ENCODE data around the gene BST2. TPM values are rescaled to one million over a fixed set of nuclear protein-coding genes. Genes with fewer than 3 reads are reported as not detected.
"Not testable (repeated sequence)": the region's sequence is repeated elsewhere in the genome, so short reads cannot be mapped to it uniquely, and the experiment has no call there.

Gene BST2
- total RNA-seq, 2 experiments from 2014 or later = 92.6 to 98.6 TPM

DNA sequence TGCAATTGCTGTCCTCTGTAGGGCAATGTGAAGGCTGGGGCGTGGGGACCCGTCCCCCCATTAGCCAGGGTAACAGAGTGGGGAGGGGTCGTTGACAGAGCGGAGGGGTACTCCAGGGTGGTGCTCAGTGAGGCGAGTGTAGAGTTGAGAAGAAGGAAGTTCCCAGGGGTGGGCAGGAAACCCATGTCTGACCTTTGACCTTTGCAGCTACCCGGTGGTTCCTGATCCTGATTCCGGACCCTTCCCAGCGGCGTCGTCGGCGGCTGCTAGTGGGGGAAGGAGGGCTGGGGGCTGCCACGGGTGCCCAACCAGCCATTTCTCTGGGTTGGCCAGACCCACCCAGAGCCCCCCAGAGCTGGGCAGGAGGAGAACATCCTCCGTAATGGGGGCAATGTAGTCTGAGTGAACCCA, 26.2 kb downstream of the BST2 start:
- Mint-ChIP-seq H3K4me1 (peaks cover 6% of the 10 kb centered on the region), H3K9me3 (no peaks in the 10 kb centered on the region), H3K27me3 (peaks cover 21% of the 10 kb centered on the region), H3K36me3 (no peaks in the 10 kb centered on the region), H3K27ac (no peak overlapping the region), H3K4me3 (no peak overlapping the region)
- DNase-seq = no peak

DNA sequence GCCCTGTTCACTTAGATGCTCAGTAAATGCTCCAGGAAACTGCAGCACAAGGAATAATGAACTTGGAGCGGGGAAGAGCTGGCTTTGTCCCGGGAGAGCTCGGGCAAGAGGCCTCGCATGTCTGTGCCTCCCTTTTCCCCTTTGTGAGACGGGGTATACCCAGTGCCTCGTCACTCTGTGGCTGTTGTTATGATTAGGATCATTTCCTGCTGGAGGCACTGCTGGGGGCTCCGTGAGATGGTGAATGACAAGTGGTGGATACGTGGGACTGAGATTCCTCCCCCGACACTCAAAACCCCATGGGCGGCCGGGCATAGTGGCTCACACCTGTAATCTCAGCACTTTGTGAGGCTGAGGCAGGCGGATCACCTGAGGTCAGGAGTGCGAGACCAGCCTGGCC, 27.2 kb downstream of the BST2 start:
- Mint-ChIP-seq H3K27me3 (peaks cover 21% of the 10 kb centered on the region), H3K36me3 (no peaks in the 10 kb centered on the region), H3K4me3 (no peak overlapping the region), H3K4me1 (peaks cover 6% of the 10 kb centered on the region), H3K27ac (no peak overlapping the region), H3K9me3 (no peaks in the 10 kb centered on the region)
- no peak for DNase-seq

DNA sequence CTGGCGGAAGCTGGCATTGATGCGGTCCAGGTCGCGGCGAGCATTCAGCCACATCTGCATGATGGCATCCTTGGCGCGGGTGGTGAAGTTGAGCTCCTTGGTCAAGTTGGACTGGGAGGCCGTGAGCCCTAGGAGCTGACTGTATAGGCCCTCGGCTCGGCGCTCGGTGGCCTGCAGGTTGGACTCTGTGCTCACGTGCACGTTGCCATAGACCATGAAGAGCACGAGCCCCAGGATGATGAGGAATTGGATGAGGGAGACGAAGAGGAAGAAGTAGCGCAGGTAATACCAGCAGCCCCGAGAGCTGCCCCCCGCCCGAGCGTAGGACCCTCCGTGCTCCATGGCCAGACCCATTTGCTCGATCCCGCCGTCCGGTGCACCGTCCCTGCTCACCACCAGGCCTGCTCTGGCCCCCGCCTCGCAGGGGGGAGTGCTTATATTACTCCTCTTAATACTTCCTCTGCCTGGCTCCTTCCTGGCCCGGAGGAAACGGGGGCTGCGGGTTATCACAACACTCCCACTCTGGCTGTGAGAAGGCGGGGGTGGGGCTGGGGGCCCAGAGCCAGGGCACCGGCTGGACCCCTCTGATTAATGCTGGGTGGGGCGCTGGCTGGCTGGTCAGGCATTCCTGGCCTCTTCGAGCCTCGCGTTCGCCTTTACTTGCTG, 28.4 kb downstream of the BST2 start, which contains the start of gene PLVAP:
Gene PLVAP, minus strand, starts transcription at position 408 of the 666 bp plus-strand sequence. Its CDS starts 54 bp downstream, at position 354.
- Mint-ChIP-seq H3K4me1 (peaks cover 2% of the 10 kb centered on the region), H3K4me3 (no peak within 1 kb of the TSS), H3K9me3 (no peaks in the 10 kb centered on the region), H3K27ac (no peak within 1 kb of the TSS), H3K27me3 (peaks cover 25% of the 10 kb centered on the region), H3K36me3 (no peaks in the 10 kb centered on the region)
- no peak for DNase-seq

DNA sequence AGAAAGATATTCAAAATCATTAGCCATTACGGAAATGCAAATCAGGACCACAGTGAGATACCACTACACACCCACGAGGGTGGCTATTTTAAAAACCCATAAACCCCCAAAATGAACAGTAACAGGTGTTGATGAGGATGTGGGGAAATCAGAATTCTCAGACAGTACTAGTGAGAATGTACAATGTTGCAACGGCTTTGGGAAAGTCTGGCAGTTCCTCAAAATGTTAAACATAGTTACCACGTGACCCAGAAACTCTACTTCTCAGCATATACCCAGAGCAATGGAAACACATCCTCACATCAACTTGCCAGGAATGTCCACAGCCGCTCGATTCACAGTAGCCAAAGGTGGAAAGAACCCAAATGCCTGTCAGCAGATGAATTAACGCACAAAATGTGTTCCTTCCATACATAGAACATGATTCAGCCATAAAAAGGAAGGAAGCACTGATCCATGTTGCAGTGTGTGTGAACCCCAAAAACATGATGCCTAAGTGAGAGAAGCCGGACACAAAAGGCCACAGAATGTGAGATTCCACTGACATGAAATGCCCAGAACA, 35.3 kb downstream of the BST2 start:
- no peak for DNase-seq
- H3K4me1 Mint-ChIP-seq = peaks cover 6% of the 10 kb centered on the region
- peaks cover 9% of the 10 kb centered on the region for H3K27me3 Mint-ChIP-seq
- no peak overlapping the region for H3K4me3 Mint-ChIP-seq
- no peaks in the 10 kb centered on the region for H3K9me3 Mint-ChIP-seq
- H3K36me3 Mint-ChIP-seq = no peaks in the 10 kb centered on the region
- H3K27ac Mint-ChIP-seq = no peak overlapping the region

DNA sequence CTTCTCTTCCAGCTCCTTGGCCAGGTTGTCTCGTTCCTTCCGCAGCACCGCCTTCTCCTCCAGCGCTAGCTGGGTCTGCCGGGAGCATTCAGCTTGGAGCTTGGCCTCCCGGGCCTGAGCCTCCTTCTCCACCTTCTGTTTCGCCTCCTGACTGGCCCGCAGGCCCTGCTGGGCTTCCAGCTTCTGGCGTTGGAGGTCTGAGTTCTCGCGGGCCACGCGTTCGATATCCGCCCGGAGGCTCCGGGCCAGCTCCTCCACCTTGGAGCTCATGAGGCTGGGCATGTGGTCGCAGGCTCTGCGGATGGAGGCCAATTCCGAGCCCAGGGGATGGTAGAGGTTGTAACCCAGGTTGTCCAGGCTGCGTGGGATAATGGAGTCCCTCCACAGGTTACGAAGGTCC, 40.1 kb downstream of the BST2 start:
- Mint-ChIP-seq H3K4me1 (peaks cover 4% of the 10 kb centered on the region), H3K36me3 (no peaks in the 10 kb centered on the region), H3K4me3 (no peak overlapping the region), H3K27ac (no peak overlapping the region), H3K27me3 (peaks cover 2% of the 10 kb centered on the region), H3K9me3 (no peaks in the 10 kb centered on the region)
- no peak for DNase-seq

DNA sequence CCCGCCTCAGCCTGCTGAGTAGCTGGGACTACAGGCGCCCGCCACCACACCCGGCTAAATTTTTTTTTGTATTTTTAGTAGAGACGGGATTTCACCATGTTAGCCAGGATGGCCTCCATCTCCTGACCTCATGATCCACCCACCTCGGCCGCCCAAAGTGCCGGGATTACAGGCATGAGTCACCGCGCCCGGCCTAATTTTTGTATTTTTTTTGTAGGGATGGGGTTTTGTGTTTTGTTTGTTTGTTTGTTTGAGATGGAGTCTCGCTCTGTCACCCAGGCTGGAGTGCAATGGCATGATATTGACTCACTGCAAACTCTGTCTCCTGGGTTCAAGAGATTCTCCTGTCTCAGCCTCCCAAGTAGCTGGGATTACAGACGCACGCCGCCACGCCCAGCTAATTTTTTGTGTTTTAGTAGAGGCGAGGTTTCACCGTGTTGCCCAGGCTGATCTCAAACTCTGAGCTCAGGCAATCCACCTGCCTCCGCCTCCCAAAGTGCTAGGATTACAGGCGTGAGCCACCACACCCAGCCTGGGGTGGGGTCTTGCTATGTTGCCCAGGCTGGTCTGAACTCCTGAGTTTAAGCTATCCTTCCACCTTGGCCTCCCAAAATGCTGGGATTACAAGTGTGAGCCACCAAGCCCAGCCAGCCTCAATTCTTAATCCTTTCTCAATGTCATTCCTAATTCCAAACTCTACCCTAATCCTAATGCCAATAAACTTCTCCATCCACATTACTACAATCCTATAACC, 41.4 kb downstream of the BST2 start:
- not testable (repeated sequence) for H3K27me3 Mint-ChIP-seq, H3K9me3 Mint-ChIP-seq, DNase-seq, H3K36me3 Mint-ChIP-seq, H3K4me1 Mint-ChIP-seq, H3K27ac Mint-ChIP-seq, H3K4me3 Mint-ChIP-seq

DNA sequence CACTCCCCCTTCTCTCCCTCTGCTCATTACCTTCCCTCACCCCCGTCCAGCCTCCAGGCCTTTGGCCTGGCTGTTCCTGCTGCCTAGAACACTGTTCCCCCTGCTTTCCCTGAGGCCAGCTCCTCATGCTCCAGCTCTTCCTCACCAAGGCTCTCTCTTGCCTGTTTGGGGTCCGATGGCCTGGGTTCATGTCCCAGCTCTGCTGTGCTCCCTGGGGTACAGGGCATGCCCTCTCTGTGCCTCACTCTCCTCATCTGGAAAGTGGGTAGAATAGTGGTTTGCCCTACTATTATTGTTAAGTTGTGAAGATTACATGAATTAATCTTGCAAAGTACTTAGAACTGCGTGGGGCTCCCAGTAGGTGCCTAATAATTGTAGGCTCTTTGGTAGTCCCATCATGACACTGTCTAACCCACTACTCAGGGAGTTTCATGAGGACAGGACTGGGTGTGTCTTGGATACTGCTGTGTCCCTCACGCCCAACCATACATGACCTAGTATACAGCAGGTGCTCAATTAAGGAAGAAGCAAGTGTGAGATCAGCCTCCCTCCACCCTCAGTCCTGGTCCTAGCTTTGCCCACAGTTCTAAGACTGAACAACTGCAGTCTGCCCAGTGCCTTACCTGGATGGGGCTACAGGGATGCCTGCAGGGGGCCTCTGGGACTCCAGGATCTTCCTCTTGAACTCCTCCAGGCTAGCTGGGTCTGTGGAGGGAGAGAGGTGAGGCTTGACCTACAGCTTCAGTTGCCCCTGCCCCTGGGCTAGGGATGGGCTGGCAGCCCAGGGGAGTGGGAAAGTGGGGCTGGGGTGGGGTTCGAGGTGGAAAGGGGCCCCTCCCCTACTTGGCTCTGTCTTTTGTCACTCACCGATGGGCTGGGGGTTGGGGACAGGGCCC, 45.3 kb downstream of the BST2 start:
- DNase-seq = no peak
- no peaks in the 10 kb centered on the region for H3K9me3 Mint-ChIP-seq

DNA sequence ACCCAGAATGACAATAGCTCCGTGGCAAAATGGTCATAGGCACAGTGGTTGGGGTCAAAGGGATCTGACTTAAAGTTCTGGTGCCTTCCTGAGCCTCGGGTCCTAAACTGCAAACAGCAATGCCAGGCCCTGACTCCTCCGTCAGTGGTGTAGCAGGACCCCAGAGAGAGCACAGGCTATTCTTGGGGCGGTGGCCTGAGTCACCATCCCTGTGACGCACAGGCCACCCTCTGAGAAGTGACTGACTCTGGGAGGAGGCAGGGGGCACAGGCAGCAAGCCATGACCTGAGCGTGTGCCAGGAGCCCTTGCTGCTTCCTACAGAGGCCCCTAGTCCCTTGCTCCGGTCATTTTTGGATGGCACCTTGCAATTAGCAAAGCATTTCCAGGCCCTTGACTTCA, 47.0 kb downstream of the BST2 start:
- H3K9me3 Mint-ChIP-seq = no peaks in the 10 kb centered on the region
- H3K4me3 Mint-ChIP-seq = no peak overlapping the region
- peaks cover 3% of the 10 kb centered on the region for H3K27me3 Mint-ChIP-seq
- no peaks in the 10 kb centered on the region for H3K36me3 Mint-ChIP-seq
- no peak overlapping the region for H3K27ac Mint-ChIP-seq
- no peak for DNase-seq
- H3K4me1 Mint-ChIP-seq = no peaks in the 10 kb centered on the region

More for the DNA sequence above, 45.3 kb downstream of the BST2 start:
- no peak overlapping the region for H3K4me3 Mint-ChIP-seq
- H3K36me3 Mint-ChIP-seq = no peaks in the 10 kb centered on the region
- H3K4me1 Mint-ChIP-seq = no peaks in the 10 kb centered on the region
- H3K27ac Mint-ChIP-seq = no peak overlapping the region
- H3K27me3 Mint-ChIP-seq = no peaks in the 10 kb centered on the region

DNA sequence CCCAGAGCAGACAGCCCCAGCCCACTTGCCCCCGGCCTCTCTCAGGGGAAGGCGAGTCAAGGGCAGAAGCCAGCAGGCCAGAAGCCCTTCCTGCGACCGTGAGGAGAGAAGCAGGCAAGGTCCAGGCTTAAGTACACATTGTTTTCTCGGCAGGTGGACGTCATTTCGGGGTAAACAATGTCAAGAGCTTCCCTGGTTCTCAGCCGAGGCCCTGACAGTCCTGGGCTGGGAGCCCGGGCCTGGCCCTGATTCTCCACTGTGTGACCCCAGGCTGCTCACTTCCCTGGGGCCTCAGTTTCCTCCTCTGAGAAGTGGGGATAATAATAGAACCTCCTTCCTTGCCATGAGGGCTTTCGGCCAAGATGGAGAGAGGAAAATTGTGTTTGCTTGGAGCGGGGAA, 47.7 kb downstream of the BST2 start:
- Mint-ChIP-seq H3K36me3 (no peaks in the 10 kb centered on the region), H3K9me3 (no peaks in the 10 kb centered on the region), H3K27me3 (peaks cover 6% of the 10 kb centered on the region), H3K27ac (no peak overlapping the region), H3K4me3 (no peak overlapping the region), H3K4me1 (no peaks in the 10 kb centered on the region)
- DNase-seq = no peak

DNA sequence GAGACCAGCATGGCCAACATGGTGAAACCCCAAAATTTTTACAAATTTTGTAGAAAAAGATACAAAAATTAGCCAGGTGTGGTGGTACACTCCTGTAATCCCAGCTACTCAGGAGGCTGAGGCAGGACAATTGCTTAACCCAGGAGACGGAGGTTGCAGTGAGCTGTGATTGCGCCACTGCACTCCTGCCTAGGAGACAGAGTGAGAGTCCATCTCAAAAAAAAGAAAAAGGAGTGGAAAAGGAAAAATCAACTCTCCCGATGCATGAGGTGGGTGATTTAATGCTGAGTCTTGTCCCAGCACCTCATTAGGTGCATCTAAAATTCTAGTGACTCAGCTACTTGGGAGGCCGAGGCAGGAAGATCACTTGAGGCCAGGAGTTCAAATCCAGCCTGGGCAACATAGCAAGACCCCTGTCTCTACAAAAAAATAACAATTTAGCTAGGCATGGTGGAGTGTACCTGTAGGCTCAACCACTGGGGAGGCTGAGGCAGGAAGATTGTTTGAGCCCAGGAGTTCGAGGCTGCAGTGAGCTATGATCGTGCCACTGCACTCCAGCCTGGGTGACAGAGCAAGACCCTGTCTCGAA, 48.3 kb downstream of the BST2 start:
- H3K9me3 Mint-ChIP-seq = no peaks in the 10 kb centered on the region
- no peaks in the 10 kb centered on the region for H3K4me1 Mint-ChIP-seq
- DNase-seq = no peak
- H3K36me3 Mint-ChIP-seq = no peaks in the 10 kb centered on the region
- peaks cover 6% of the 10 kb centered on the region for H3K27me3 Mint-ChIP-seq
- H3K4me3 Mint-ChIP-seq = no peak overlapping the region
- no peak overlapping the region for H3K27ac Mint-ChIP-seq

DNA sequence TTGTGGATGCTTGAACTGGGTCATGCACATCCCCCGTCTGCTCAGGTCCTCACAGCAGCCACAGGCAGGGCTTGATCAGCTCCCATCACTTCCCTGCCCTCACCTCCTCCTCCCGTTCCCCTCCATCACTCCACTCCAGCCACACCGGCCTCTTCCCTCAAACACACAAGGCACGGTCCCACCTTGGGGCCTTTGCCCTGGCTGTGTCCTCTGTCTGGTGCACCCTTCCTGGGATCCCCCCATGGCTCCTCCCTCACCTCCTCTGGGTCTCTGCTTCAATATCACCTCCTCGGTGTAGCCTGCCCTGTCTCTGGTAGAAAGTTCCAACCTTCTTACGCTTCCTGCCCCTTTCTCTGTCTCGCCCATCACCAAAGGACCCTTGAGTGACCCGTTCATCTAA, 52.0 kb downstream of the BST2 start:
- Mint-ChIP-seq H3K4me3 (no peak overlapping the region), H3K27me3 (peaks cover 38% of the 10 kb centered on the region), H3K36me3 (no peaks in the 10 kb centered on the region), H3K9me3 (no peaks in the 10 kb centered on the region), H3K4me1 (peaks cover 5% of the 10 kb centered on the region), H3K27ac (no peak overlapping the region)
- DNase-seq = no peak

Other genes starting within 250 kb of the BST2 start
- 10 to 100 TPM; 26.5 to 27.1 TPM for gene USE1, start 190.3 kb downstream of the BST2 start, total RNA-seq
- 10 to 100 TPM; 11.9 to 12.6 TPM for gene OCEL1, start 179.4 kb downstream of the BST2 start, total RNA-seq
- 1 to 10 TPM; 6.9 to 7.1 TPM for gene NR2F6, start 159.7 kb downstream of the BST2 start, total RNA-seq
- not detected for gene USHBP1, start 140.9 kb downstream of the BST2 start, total RNA-seq
- 100 to 1,000 TPM; 107 to 112 TPM for gene BABAM1, start 138.2 kb downstream of the BST2 start, total RNA-seq
- gene ANKLE1, start 123.7 kb downstream of the BST2 start, total RNA-seq = 10 to 100 TPM; 22.9 to 23.2 TPM
- gene ABHD8, start 102.2 kb downstream of the BST2 start, total RNA-seq = 1 to 10 TPM; 4.1 to 4.9 TPM
- 100 to 1,000 TPM; 122 to 128 TPM for gene MRPL34, start 99.8 kb downstream of the BST2 start, total RNA-seq
- gene DDA1, start 96.1 kb downstream of the BST2 start, total RNA-seq = 10 to 100 TPM; 41.0 to 43.6 TPM
- 1 to 10 TPM; 2.5 to 2.7 TPM for gene ANO8, start 70.8 kb downstream of the BST2 start, total RNA-seq
- 10 to 100 TPM; 49.0 to 49.6 TPM for gene GTPBP3, start 68.1 kb downstream of the BST2 start, total RNA-seq
- not detected for gene PLVAP, start 28.3 kb downstream of the BST2 start, total RNA-seq
- 1 to 10 TPM in 1 of 2 experiments, under 1 TPM in 1; 0.96 to 1.6 TPM for gene CCDC194, start 11.4 kb downstream of the BST2 start, total RNA-seq
- 10 to 100 TPM; 26.4 to 27.4 TPM for gene MVB12A, start 14.4 kb upstream of the BST2 start, total RNA-seq
- not detected for gene TMEM221, start 43.0 kb upstream of the BST2 start, total RNA-seq
- not detected for gene NXNL1, start 55.3 kb upstream of the BST2 start, total RNA-seq
- 1 to 10 TPM; 2.6 to 2.8 TPM for gene SLC27A1, start 64.9 kb upstream of the BST2 start, total RNA-seq
- gene PGLS, start 106.0 kb upstream of the BST2 start, total RNA-seq = 10 to 100 TPM; 55.0 to 58.4 TPM
- gene COLGALT1, start 150.0 kb upstream of the BST2 start, total RNA-seq = 10 to 100 TPM; 78.9 to 80.1 TPM